Body of pancreas (tissue), 4 donors: ENCODE results near the gene TBC1D24.

Experiments used
- POLR2A ChIP-seq, 3 donors: fragments of 450-650 bp; IDR thresholded peaks; one replicate each; pipeline ENCODE4 v1.6.1; 2016; ENCODE audit warnings: antibody characterized with exemption in 3 of 3, mild to moderate bottlenecking in 2 of 3
- TF ChIP-seq, protein P1 (sequence below), 7 experiments: fragments of 450-650 bp in 4 of 7; fragments of 200-600 bp in 3 of 7; sonication (generic) in 3 of 7; IDR thresholded peaks; one replicate each; pipeline ENCODE4 v1.5.1; 2016 to 2019; ENCODE audit warnings: antibody characterized with exemption in 7 of 7

DNA sequence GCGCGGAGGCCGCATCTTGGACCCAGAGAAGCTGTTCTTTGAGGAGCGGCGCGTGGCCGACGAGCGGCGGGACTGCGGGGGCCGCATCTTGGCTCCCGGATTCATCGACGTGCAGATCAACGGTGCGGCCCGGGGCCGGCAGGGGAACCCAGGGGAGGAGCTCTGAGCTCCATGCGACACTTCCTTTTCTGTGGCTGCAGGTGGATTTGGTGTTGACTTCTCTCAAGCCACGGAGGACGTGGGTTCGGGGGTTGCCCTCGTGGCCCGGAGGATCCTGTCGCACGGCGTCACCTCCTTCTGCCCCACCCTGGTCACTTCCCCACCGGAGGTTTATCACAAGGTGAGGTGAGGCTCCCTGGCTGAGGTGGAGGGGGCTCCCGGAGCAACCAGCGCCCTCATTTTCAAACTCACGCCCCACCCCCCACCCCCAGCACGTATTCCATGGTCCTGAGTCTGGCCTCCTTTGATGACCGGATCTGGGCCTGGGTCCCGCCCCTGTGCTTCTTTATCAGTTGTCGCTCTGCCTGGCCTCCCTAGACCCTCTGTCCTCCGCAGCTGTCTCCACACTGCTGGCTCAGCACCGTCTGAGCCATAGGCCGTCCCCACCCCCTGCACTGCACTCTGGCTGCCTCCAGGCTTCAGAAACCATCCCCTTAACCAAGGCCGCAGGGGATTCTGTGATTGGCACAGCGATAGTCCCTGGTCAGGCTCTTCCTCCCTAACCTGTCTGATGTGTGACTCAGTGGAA lies 46.0 kb downstream of the TBC1D24 start:
- TF ChIP-seq, protein P1, sequence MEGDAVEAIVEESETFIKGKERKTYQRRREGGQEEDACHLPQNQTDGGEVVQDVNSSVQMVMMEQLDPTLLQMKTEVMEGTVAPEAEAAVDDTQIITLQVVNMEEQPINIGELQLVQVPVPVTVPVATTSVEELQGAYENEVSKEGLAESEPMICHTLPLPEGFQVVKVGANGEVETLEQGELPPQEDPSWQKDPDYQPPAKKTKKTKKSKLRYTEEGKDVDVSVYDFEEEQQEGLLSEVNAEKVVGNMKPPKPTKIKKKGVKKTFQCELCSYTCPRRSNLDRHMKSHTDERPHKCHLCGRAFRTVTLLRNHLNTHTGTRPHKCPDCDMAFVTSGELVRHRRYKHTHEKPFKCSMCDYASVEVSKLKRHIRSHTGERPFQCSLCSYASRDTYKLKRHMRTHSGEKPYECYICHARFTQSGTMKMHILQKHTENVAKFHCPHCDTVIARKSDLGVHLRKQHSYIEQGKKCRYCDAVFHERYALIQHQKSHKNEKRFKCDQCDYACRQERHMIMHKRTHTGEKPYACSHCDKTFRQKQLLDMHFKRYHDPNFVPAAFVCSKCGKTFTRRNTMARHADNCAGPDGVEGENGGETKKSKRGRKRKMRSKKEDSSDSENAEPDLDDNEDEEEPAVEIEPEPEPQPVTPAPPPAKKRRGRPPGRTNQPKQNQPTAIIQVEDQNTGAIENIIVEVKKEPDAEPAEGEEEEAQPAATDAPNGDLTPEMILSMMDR (IDR thresholded peaks at IDR 0.05): no peak
- no peak for TF ChIP-seq POLR2A (IDR thresholded peaks at IDR 0.05)
